WERI-Rb-1 (cell line): ENCODE data around the gene DCTN3.

Source experiments
- DNase-seq: peaks from one replicate; pipeline ENCODE4 v3.0.0-alpha.2; 2020
- H3K27ac ChIP-seq: fragments of 250-450 bp; sonication (Bioruptor Pico); 2 replicates; pipeline ENCODE4 v1.5.1; 2020; ENCODE audit warnings: mild to moderate bottlenecking, moderate library complexity
- H3K27me3 ChIP-seq: fragments of 250-450 bp; sonication (Bioruptor Pico); 2 replicates; pipeline ENCODE4 v1.5.1; 2021; ENCODE audit warnings: mild to moderate bottlenecking, low read depth, moderate library complexity; ENCODE audit not compliant: insufficient read depth, severe bottlenecking
- H3K36me3 ChIP-seq: fragments of 250-450 bp; sonication (Bioruptor Pico); 2 replicates; pipeline ENCODE4 v1.5.1; 2020; ENCODE audit warnings: mild to moderate bottlenecking, moderate library complexity
- H3K4me3 ChIP-seq: 2 replicates; pipeline ENCODE4 v1.5.1; 2011; ENCODE audit warnings: low read depth, mild to moderate bottlenecking, control low read depth, low read length
- H3K9me3 ChIP-seq: fragments of 250-450 bp; sonication (Bioruptor Pico); 2 replicates; pipeline ENCODE4 v1.5.1; 2021; ENCODE audit warnings: mild to moderate bottlenecking, moderate library complexity; ENCODE audit not compliant: severe bottlenecking
- TF ChIP-seq, protein P1 (sequence below): IDR thresholded peaks from 2 replicates; pipeline ENCODE4 v1.5.1; 2011; ENCODE audit warnings: low read depth, mild to moderate bottlenecking, control low read depth, inconsistent platforms, low read length

DCTN3 gene

DNA sequence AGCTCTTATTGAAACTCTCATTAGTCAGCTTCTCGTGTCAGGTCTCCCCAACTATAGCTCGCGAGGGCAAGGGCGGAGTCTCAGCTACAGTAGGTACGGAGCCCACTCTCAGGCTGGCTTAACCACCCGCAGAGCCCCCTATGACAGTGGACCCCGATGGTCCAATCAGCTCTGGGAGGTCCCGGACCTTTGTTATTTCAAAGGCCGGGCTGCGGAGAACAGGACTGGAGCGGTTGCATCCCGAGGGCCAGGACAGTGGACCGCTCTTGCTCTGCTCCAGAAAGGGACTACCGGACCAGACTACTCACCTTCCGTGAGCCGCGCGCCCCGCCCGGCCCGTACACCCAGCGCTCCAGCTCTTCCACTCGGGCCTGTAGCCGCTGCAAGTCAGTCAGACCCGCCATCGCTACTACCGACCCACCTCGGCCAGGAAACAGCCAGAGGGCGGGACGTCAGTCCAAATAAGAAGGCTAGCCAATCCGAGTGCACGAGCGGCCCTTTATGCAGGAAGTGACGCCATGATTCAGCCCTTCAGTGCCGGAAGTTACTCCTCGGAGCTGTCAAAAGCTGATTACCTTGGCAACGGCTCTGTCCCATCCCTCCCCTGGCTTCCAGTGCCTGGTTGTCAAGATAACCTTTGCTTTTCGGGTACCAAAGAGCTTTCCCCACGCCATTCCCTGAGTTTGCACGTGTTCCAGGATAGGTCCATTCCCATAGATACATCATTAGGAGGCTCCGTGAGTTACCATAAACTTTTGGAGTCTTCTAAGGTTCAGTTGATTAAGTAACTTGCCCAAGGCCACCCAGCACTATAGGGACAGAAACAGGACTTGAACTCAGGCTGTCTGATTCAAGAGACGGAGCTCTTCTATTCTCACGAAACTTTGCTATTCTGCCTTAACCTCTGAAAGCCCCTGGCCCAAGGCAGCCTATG is at the start of gene DCTN3:
Gene DCTN3, minus strand, starts transcription at position 435 of the 934 bp plus-strand sequence. Its CDS starts 31 bp downstream, at position 404.
- DNase-seq, result peak; percentile 92
- H3K9me3 ChIP-seq, result no peaks in the 10 kb centered on the region
- H3K4me3 ChIP-seq, result peak within 1 kb of the TSS; percentile 84
- H3K36me3 ChIP-seq, result peaks cover 18% of the 10 kb centered on the region
- TF ChIP-seq, protein P1, sequence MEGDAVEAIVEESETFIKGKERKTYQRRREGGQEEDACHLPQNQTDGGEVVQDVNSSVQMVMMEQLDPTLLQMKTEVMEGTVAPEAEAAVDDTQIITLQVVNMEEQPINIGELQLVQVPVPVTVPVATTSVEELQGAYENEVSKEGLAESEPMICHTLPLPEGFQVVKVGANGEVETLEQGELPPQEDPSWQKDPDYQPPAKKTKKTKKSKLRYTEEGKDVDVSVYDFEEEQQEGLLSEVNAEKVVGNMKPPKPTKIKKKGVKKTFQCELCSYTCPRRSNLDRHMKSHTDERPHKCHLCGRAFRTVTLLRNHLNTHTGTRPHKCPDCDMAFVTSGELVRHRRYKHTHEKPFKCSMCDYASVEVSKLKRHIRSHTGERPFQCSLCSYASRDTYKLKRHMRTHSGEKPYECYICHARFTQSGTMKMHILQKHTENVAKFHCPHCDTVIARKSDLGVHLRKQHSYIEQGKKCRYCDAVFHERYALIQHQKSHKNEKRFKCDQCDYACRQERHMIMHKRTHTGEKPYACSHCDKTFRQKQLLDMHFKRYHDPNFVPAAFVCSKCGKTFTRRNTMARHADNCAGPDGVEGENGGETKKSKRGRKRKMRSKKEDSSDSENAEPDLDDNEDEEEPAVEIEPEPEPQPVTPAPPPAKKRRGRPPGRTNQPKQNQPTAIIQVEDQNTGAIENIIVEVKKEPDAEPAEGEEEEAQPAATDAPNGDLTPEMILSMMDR, result no peak
- H3K27ac ChIP-seq, result peak within 1 kb of the TSS; percentile 65
- H3K27me3 ChIP-seq, result no peaks in the 10 kb centered on the region

DNA sequence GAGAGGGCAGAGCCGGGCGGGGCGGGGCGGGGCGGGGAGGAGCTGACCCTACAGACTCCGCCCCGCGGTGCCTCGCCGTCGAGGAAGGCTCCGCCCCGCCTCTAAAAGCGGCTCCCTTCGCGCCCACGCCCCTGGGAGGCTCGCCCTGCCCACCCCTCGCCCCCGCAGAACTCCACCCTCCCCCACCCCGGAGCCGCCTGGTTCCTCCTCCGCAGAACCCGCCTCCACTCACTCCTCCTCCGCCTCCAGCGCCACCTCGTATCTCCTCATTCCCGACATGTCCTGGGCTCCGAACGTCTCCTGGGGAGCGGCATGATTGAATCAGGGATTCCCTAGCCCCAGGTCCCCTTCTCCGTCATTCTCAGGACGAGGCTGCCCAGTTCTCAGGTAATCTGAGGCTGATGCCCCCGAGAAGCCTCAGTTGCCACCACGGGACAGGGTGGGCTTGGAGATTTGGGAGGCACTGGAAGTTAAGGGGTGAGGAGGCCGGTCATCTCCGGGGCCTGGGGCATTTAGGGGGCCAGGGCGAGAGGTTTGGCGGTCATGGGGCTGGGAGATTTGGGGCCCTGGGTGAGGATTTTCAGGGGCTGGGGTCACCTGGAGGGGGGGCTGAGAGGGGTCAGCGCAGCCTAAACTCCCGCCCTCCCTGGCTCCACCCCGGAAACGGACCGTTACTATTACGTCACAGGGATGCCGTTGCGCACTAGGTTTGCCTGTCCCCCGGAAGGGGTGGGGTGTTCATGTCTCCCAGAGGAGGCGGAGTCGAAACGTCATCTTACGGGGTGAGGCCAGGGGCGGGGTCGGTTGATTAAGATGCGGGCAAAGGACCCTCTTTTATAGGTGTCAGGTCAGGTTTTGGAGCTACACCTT is 45.3 kb upstream of the DCTN3 start:
- TF ChIP-seq, protein P1, result no peak
- peaks cover 6% of the 10 kb centered on the region for H3K36me3 ChIP-seq
- H3K27ac ChIP-seq, result peak overlapping the region; percentile 94
- DNase-seq, result peak; percentile 96
- no peaks in the 10 kb centered on the region for H3K27me3 ChIP-seq
- H3K9me3 ChIP-seq, result no peaks in the 10 kb centered on the region
- H3K4me3 ChIP-seq, result peak overlapping the region; percentile 95

DNA sequence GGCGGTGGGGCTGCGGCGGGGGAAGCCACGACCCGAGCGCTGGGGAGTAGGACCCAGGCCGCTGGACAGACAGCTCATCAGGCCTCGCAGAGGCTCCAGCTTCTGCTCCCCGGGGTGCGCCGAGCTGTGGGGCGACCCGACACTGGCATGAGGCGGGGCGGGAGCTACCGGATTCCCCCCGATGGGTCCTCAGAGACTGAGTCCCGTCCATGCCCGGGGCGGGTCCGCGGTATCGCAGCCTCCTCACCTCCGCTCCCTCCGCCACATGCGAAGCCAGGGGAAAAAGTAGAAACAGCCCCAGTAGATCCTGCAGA is 44.7 kb upstream of the DCTN3 start:
- H3K4me3 ChIP-seq, result no peak overlapping the region
- H3K27ac ChIP-seq, result peak overlapping the region; percentile 65; the same call in 1 of the 2 replicates
- no peaks in the 10 kb centered on the region for H3K27me3 ChIP-seq

DNA sequence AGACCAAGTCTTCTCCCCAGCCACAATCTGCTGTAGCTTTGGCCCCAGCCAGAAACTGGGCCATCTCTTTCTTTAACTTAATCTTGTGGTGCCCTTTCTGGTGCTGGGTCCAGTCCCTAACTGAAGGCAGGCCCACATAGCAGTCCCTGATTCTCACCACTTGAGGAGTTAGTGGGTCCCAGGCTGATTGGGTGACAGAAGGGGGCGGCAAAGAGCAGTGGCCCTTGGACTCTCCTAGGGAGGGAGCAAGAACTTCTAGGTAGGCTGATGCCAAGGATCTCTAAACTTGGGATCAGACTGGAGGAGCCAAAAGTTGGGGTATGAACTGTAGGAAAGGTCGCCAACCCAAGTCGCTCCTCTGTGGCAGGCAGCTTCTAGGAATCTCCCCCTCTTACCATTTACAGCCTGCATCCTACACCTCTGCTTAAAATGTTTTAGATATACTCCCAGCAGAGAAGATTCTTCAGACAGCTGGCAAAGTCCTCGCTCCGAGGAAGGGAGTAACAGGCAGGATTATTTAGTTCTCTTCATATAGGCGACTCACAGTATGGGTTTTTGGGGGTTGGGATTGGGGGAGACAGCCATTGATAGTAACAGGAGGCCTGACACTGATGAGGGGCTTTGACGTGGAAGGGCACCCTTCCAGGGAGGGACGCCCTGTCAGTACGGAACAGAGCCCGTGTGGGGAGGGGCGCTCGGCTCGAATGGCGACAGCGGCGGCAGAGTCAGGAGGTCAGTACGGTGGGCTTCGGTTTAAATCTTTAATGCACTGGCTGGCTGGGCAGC is 44.2 kb upstream of the DCTN3 start:
- Histone ChIP-seq H3K9me3 (no peaks in the 10 kb centered on the region), H3K36me3 (peaks cover 3% of the 10 kb centered on the region), H3K27ac (peak overlapping the region; percentile 65), H3K27me3 (no peaks in the 10 kb centered on the region), H3K4me3 (no peak overlapping the region)
- peak; percentile 76 for DNase-seq
- TF ChIP-seq, protein P1, result peak; percentile 74

More for the DNA sequence above, 44.7 kb upstream of the DCTN3 start:
- TF ChIP-seq, protein P1, result no peak
- no peak for DNase-seq
- no peaks in the 10 kb centered on the region for H3K9me3 ChIP-seq
- H3K36me3 ChIP-seq, result peaks cover 6% of the 10 kb centered on the region

DNA sequence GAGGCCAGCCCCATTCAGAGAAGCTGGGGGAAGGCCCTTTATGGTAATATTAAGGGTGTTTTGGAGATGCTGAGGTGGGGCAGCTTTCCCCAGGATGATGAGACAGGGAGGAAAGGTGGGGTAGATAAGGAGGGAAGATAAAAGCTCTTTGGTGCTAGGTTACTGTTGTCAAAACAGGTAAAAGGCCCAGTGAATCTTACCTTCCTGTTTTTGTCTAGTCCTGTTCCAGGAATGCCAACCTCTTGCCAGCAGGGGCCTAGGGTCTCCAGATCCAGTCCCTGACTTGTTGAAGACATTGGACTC is 43.0 kb upstream of the DCTN3 start:
- peaks cover 3% of the 10 kb centered on the region for H3K36me3 ChIP-seq
- TF ChIP-seq, protein P1, result no peak
- no peaks in the 10 kb centered on the region for H3K9me3 ChIP-seq
- H3K27ac ChIP-seq, result peak overlapping the region; percentile 65
- DNase-seq, result no peak
- no peaks in the 10 kb centered on the region for H3K27me3 ChIP-seq
- no peak overlapping the region for H3K4me3 ChIP-seq
